Muscle of back (tissue), 13 donors: ENCODE data around the gene CMPK2. TPM values are rescaled to one million over a fixed set of nuclear protein-coding genes. Genes with fewer than 3 reads are reported as not detected.
"Not testable (repeated sequence)": the region's sequence is repeated elsewhere in the genome, so short reads cannot be mapped to it uniquely, and the experiment has no call there.

ENCODE experiments used
- DNase-seq, 3 donors: peaks; one replicate each; pipeline versions ENCODE4 v3.0.0 to v3.0.0-alpha.2; 2013
- long read RNA-seq, 9 donors: transcript quantifications; one replicate each; lab custom pipeline, GENCODE V29; 2026
- polyA plus RNA-seq, 10 donors: library from polyadenylated mRNA; unstranded; fragments of 120-200 nt; gene quantifications; one replicate each; pipeline ENCODE4 v1.2.1, GENCODE V29; 2013; ENCODE audit not compliant: insufficient read length in 10 of 10

Gene CMPK2
- 1 to 10 TPM; 2.8 to 4.5 (median 3.7) TPM for polyA plus RNA-seq
- long read RNA-seq, donor 1, partial matches to known transcripts = 0 of 1 reads
- long read RNA-seq, donor 1, other reads (novel, unspliced or antisense) = 0 of 1 reads
- long read RNA-seq, donor 2 = 0 reads
- long read RNA-seq, donor 3 = 0 reads
- long read RNA-seq, donor 4, partial matches to known transcripts = 0 of 1 reads
- long read RNA-seq, donor 4, other reads (novel, unspliced or antisense) = 0 of 1 reads
- long read RNA-seq, donor 5, partial matches to known transcripts = 0 of 1 reads
- long read RNA-seq, donor 5, other reads (novel, unspliced or antisense) = 0 of 1 reads
- long read RNA-seq, donor 6, partial matches to known transcripts = 0 of 1 reads
- long read RNA-seq, donor 6, other reads (novel, unspliced or antisense) = 0 of 1 reads
- long read RNA-seq, donor 7 = 0 reads
- long read RNA-seq, donor 8, partial matches to known transcripts = 0 of 1 reads
- long read RNA-seq, donor 8, other reads (novel, unspliced or antisense) = 0 of 1 reads
- long read RNA-seq, donor 9 = 0 reads

GRCh38 chr2:6865346-6866274, at the start of gene CMPK2:
Gene CMPK2, minus strand, starts transcription at chr2:6865907. Its CDS starts 211 bp downstream, at chr2:6865696.
- DNase-seq = peak in 2 of 3 donors; percentile 71 to 86

- DNase-seq = no peak
These were observed 49.7 kb upstream of the CMPK2 start for GRCh38 chr2:6915399-6915798.

GRCh38 chr2:6914828-6915227, 49.1 kb upstream of the CMPK2 start:
- no peak for DNase-seq

GRCh38 chr2:6913415-6914157, 47.9 kb upstream of the CMPK2 start:
- no peak for DNase-seq

- no peak for DNase-seq
These were observed 46.0 kb upstream of the CMPK2 start for GRCh38 chr2:6911721-6912120.

GRCh38 chr2:6909431-6910385, 44.0 kb upstream of the CMPK2 start:
- no peak for DNase-seq

- no peak for DNase-seq
These were observed 42.6 kb upstream of the CMPK2 start for GRCh38 chr2:6908291-6908690.

GRCh38 chr2:6906165-6906741, 40.5 kb upstream of the CMPK2 start:
- no peak for DNase-seq

GRCh38 chr2:6905668-6906067, 40.0 kb upstream of the CMPK2 start:
- DNase-seq = no peak

GRCh38 chr2:6902581-6902980, 36.9 kb upstream of the CMPK2 start:
- DNase-seq = not testable (repeated sequence)

- DNase-seq = peak; percentile 50 to 74 (median 62)
These were observed 31.4 kb upstream of the CMPK2 start for GRCh38 chr2:6896930-6897759.

- DNase-seq = no peak
These were observed 28.3 kb upstream of the CMPK2 start for GRCh38 chr2:6893876-6894482.

- no peak for DNase-seq
These were observed 23.0 kb upstream of the CMPK2 start for GRCh38 chr2:6888724-6889123.

GRCh38 chr2:6887751-6888192, 22.1 kb upstream of the CMPK2 start:
- no peak for DNase-seq

GRCh38 chr2:6885968-6886367, 20.3 kb upstream of the CMPK2 start:
- no peak for DNase-seq

GRCh38 chr2:6885551-6885950, 19.8 kb upstream of the CMPK2 start:
- DNase-seq = no peak

GRCh38 chr2:6883448-6884122, 17.9 kb upstream of the CMPK2 start:
- DNase-seq = peak in 2 of 3 donors; percentile 64 to 84

GRCh38 chr2:6881516-6881915, 15.8 kb upstream of the CMPK2 start:
- DNase-seq = no peak
